GM12878 (cell line): ENCODE results near the gene MED13L. TPM values are rescaled to one million over a fixed set of nuclear protein-coding genes. Genes with fewer than 3 reads are reported as not detected.

ENCODE experiments used
- ATAC-seq: fragments of 200-7000 bp; cut with Tn5 transposase; 3 replicates; pipeline ENCODE4 v1.9.1; 2020; ENCODE audit warnings: mild to moderate bottlenecking, moderate library complexity
- BruUV-seq: library from RNA; stranded (reverse); fragments of 400-500 nt; replicated peaks from 2 replicates; lab custom pipeline; 2021; lab: Mats Ljungman, UMichigan
- CTCF ChIA-PET: fragments of 300-600 bp; sonication (Branson Sonifier 250); formaldehyde crosslinking; extraction: SDS; loops from one replicate; lab custom pipeline; 2021; ENCODE audit warnings: inconsistent platforms; lab: Yijun Ruan, JAX
- POLR2A ChIA-PET: fragments of 350-600 bp; formaldehyde crosslinking; extraction: SDS; loops from one replicate; lab custom pipeline; 2021; ENCODE audit warnings: inconsistent platforms; lab: Charles Lee
- RAD21 ChIA-PET: fragments of 300-600 bp; sonication (Branson Sonifier 250); formaldehyde crosslinking; loops from one replicate; lab custom pipeline; 2023; ENCODE audit warnings: antibody characterized with exemption; ENCODE audit not compliant: unreplicated experiment; lab: Charles Lee
- SMC1A ChIA-PET: fragments of 300-600 bp; sonication (Branson Sonifier 250); formaldehyde crosslinking; loops from one replicate; lab custom pipeline; 2023; ENCODE audit not compliant: unreplicated experiment, uncharacterized antibody; lab: Charles Lee
- DNase-seq: peaks from one replicate; pipeline ENCODE4 v3.0.0-alpha.2; 2011; ENCODE audit warnings: low read depth, low spot score
- FAIRE-seq: peaks from 3 replicates; lab custom pipeline; 2011; peaks lifted over from hg19 to GRCh38; lab: Jason Lieb, UNC
- H2AFZ ChIP-seq: 2 replicates; pipeline ENCODE4 v1.6.0; 2011; ENCODE audit warnings: low read depth, low read length, control low read depth; ENCODE audit not compliant: control insufficient read depth
- H3K27ac ChIP-seq: 2 replicates; pipeline ENCODE4 v1.5.1; 2011; ENCODE audit warnings: control low read depth; ENCODE audit not compliant: control insufficient read depth, insufficient read depth
- H3K27me3 ChIP-seq, 2 experiments: replicated peaks in 1 of 2; 2 replicates each; pipeline versions ENCODE4 v1.6.0 to v1.6.1; 2011; ENCODE audit warnings: low read length in 1 of 2; ENCODE audit not compliant: control insufficient read depth in 2 of 2, insufficient read depth in 2 of 2
- H3K36me3 ChIP-seq, 2 experiments: 2 replicates each; pipeline ENCODE4 v1.5.1; 2011; ENCODE audit warnings: low read length in 1 of 2; ENCODE audit not compliant: control insufficient read depth in 2 of 2, insufficient read depth in 2 of 2
- H3K4me1 ChIP-seq: 2 replicates; pipeline ENCODE4 v1.6.1; 2011; ENCODE audit warnings: mild to moderate bottlenecking, low read length, moderate library complexity, mixed read lengths; ENCODE audit not compliant: control insufficient read depth, insufficient read depth
- H3K4me2 ChIP-seq: 2 replicates; pipeline ENCODE4 v1.6.0; 2011; ENCODE audit warnings: control low read depth; ENCODE audit not compliant: control insufficient read depth, insufficient read depth
- H3K4me3 ChIP-seq: fragments of 200-600 bp; sonication (generic); 2 replicates; pipeline ENCODE4 v1.5.1; 2016
- H3K79me2 ChIP-seq: 2 replicates; pipeline ENCODE4 v1.6.0; 2011; ENCODE audit warnings: low read length; ENCODE audit not compliant: control insufficient read depth, insufficient read depth
- H3K9ac ChIP-seq: 2 replicates; pipeline ENCODE4 v1.8.0; 2011; ENCODE audit warnings: low read length, control low read depth, mixed read lengths; ENCODE audit not compliant: control insufficient read depth, insufficient read depth
- H3K9me3 ChIP-seq: replicated peaks from 3 replicates; pipeline ENCODE4 v1.5.1; 2011; ENCODE audit warnings: mild to moderate bottlenecking, low read length; ENCODE audit not compliant: control insufficient read depth, insufficient read depth
- H4K20me1 ChIP-seq: 2 replicates; pipeline ENCODE4 v1.6.0; 2011; ENCODE audit not compliant: control insufficient read depth, insufficient read depth
- ATF7 ChIP-seq: fragments of 450-650 bp; IDR thresholded peaks from 2 replicates; pipeline ENCODE4 v1.6.1; 2016; ENCODE audit warnings: low read depth, mild to moderate bottlenecking
- BCL3 ChIP-seq: IDR thresholded peaks from 2 replicates; pipeline ENCODE4 v1.6.1; 2011; ENCODE audit warnings: borderline replicate concordance, low read depth, mild to moderate bottlenecking, moderate library complexity, low read length; ENCODE audit not compliant: insufficient read depth, poor library complexity, severe bottlenecking
- CHD4 ChIP-seq: fragments of 200-600 bp; sonication (generic); IDR thresholded peaks from 2 replicates; pipeline ENCODE4 v1.6.1; 2016; ENCODE audit warnings: mild to moderate bottlenecking
- CUX1 ChIP-seq: IDR thresholded peaks from 2 replicates; pipeline ENCODE4 v1.6.1; 2012; ENCODE audit warnings: improper control_type of control experiment, low read depth, low read length; ENCODE audit not compliant: insufficient replicate concordance
- MTA3 ChIP-seq: IDR thresholded peaks from 2 replicates; pipeline ENCODE4 v1.6.1; 2012; ENCODE audit warnings: low read length, inconsistent platforms, borderline replicate concordance
- MYC ChIP-seq: IDR thresholded peaks from 2 replicates; pipeline ENCODE4 v1.6.1; 2011; ENCODE audit warnings: mild to moderate bottlenecking, low read length, moderate library complexity, inconsistent platforms; ENCODE audit not compliant: insufficient read depth, insufficient replicate concordance, insufficient read length, severe bottlenecking
- PRDM15 ChIP-seq: fragments of 450-650 bp; formaldehyde crosslinking; IDR thresholded peaks from 2 replicates; pipeline ENCODE4 v1.4.0; 2020; ENCODE audit warnings: mild to moderate bottlenecking, moderate library complexity
- RBBP5 ChIP-seq: fragments of 200-600 bp; sonication (generic); conservative IDR thresholded peaks from 2 replicates; pipeline ENCODE4 v1.6.1; 2016
- RELB ChIP-seq: fragments of 450-650 bp; IDR thresholded peaks from 2 replicates; pipeline ENCODE4 v1.6.1; 2017; ENCODE audit warnings: low read depth, mild to moderate bottlenecking, moderate library complexity
- TBL1XR1 ChIP-seq: IDR thresholded peaks from 2 replicates; pipeline ENCODE4 v1.6.1; 2012; ENCODE audit warnings: low read depth, low read length, improper control_type of control experiment
- WGBS: methylation state at CpG from one replicate; pipeline ENCODE4 v1.1.6; 2016; ENCODE audit warnings: low lambda C conversion rate; ENCODE audit not compliant: insufficient replicate concordance, insufficient coverage; ENCODE audit errors: missing lambda C conversion rate; 5-methylcytosine and 5-hydroxymethylcytosine counted together
- in situ Hi-C: fragments of 300-500 bp; cut with MboI; formaldehyde crosslinking; loops from 9 replicates; pipeline ENCODE4 v1.14.3; 2018; ENCODE audit warnings: mixed read lengths
- intact Hi-C: fragments of 100-400 bp; cut with micrococcal nuclease; formaldehyde crosslinking; loops from one replicate; pipeline ENCODE4 v1.14.2; 2022; ENCODE audit not compliant: unreplicated experiment
- polyA plus RNA-seq, 11 experiments: library from polyadenylated mRNA; depleted of rRNA in 4 of 11; unstranded in 6 of 11; stranded (reverse) in 5 of 11; fragments of >200 nt; fragmentation: Nextera tagmentation in 4 of 11; fragmentation: Illumina TruSeq in 1 of 11; extraction: Ambion mirVana in 4 of 11; extraction: Trizol in 1 of 11; gene quantifications; 1 replicate in 1 of 11; 2 replicates in 10 of 11; pipeline versions ENCODE4 v1.2.1 to v1.2.3, GENCODE V29; 2011 to 2016; ENCODE audit warnings: inconsistent platforms in 2 of 11, missing spikeins in 2 of 11, low read depth in 1 of 11
- total RNA-seq, 4 experiments: library from RNA; depleted of rRNA in 3 of 4; stranded (reverse); fragments of >200 nt in 3 of 4; fragmentation: Illumina TruSeq in 1 of 4; extraction: Trizol in 1 of 4; gene quantifications; 2 replicates each; pipeline versions ENCODE4 v1.2.1 to v1.2.3, GENCODE V29; 2013 to 2021

MED13L gene
- total and polyA plus RNA-seq, 10 of the 15 experiments (the other 5 are each of a cell fraction or from before 2014, with no cell fraction given) = 3.7 to 30.1 (median 9.1) TPM

- no peak for TF ChIP-seq ATF7
- TF ChIP-seq MTA3 = no peak
- TF ChIP-seq MYC = no peak
- no peak for TF ChIP-seq TBL1XR1
- TF ChIP-seq PRDM15 = no peak
These were observed 39.3 kb downstream of the MED13L start (continued) for GRCh38 chr12:116238149-116238548.

- CTCF ChIA-PET = interaction anchor here (0.6 to 3.7 kb wide), 11 partner anchors 10 to 364 kb away, joined by 3 to 34 read pairs (median 5); no protein-coding TSS in a partner anchor
- Histone ChIP-seq H3K27ac (no peak overlapping the region), H3K79me2 (no peaks in the 10 kb centered on the region; the same call in none of the 2 replicates), H3K27me3 (no peaks in the 10 kb centered on the region), H3K4me2 (no peak overlapping the region), H2AFZ (no peak overlapping the region), H3K9ac (no peak overlapping the region), H3K4me1 (no peaks in the 10 kb centered on the region), H3K36me3 (no peaks in the 10 kb centered on the region), H4K20me1 (no peaks in the 10 kb centered on the region), H3K9me3 (no peaks in the 10 kb centered on the region), H3K4me3 (no peak overlapping the region)
- intact Hi-C loops = loop anchor here (1.0 to 2.0 kb wide), 3 partner anchors 92 to 239 kb away; no protein-coding TSS in a partner anchor
- BruUV-seq = no TSS peak
- no peak for FAIRE-seq
- 75% methylated on average over 3 of the region's 3 CpGs for WGBS
- DNase-seq = no peak
- in situ Hi-C loops = no loop called here
- POLR2A ChIA-PET = no interaction called here
- SMC1A ChIA-PET = interaction anchor here (1.5 to 3.3 kb wide), 5 partner anchors 93 to 322 kb away, joined by 3 to 13 read pairs (median 6); partner anchors contain the start of gene MAP1LC3B2
- RAD21 ChIA-PET = interaction anchor here (1.2 to 3.5 kb wide), 5 partner anchors 21 to 323 kb away, joined by 3 to 31 read pairs (median 4); partner anchors contain the start of gene MAP1LC3B2
- no peak for ATAC-seq
- no peak for TF ChIP-seq CUX1
- no peak for TF ChIP-seq BCL3
- TF ChIP-seq RBBP5 = no peak
- TF ChIP-seq CHD4 = no peak
- TF ChIP-seq RELB = no peak
These were observed 40.5 kb downstream of the MED13L start for GRCh38 chr12:116236976-116237375.
